ENCODE data around the gene ULK1.
"Not testable (repeated sequence)": the region's sequence is repeated elsewhere in the genome, so short reads cannot be mapped to it uniquely, and the experiment has no call there.

Gene ULK1

GRCh38 chr12:131862600-131862993 lies 31.8 kb upstream of the ULK1 start:
- no peak for DNase-seq

DNA sequence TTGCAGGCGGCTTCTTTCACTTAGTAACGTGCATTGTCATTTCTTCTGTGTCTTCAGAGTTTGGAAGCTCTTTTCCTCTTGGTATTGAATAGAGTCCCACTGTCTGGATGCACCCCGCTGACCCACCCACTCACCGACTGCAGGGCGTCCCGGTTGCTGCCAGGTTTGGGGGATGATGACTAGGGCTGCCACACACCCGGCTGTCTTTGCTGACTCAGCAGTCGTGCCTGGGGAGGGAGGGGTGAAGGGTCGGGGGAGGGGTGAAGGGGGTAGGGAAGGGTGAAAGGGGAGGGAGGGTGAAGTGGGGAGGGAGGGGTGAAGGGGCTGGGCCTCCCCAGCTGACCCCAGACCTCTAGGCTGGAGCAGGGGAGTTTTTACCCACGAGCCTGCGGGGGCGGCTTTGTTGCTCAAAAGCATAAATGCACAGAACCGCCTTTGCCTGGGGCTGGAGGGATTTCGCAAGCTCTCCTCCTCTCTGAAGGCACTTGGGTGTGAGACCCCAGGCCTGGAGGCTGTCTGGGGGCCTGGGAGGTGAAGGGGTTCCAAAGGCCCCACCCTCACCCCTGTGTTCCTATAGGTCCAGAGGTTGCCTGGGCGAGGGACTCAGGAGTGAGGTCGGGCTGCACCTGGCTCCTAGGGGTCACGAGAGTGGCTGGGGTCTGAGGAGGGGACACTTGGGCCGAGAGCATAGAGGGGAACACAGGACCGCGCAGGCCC lies 31.3 kb upstream of the ULK1 start:
- no peak for DNase-seq

- DNase-seq: no peak
Observed at GRCh38 chr12:131863711-131864396, 30.6 kb upstream of the ULK1 start.

- DNase-seq: no peak
Observed at GRCh38 chr12:131864469-131864868, 30.0 kb upstream of the ULK1 start.

GRCh38 chr12:131865180-131865875 lies 29.1 kb upstream of the ULK1 start:
- DNase-seq: no peak

DNA sequence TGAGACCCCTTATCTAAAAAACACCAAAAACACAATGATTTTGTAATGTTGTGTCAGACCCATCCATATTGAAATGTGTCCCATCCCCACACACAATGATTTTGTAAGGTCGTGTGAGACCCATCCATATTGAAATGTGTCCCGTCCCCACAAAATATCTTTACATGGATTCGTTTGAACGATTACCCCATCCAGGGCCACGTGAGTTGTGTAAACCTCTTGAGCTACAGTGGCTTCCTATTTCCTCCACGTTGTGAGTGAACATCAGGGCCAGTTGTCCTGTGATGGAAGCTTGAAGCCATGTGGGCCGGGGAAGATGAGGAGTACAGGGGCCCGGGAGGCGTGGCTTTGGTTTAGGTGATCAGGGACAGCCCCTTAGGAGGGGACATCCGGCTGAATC lies 27.0 kb upstream of the ULK1 start:
- DNase-seq: no peak

- no peak for DNase-seq
Observed at GRCh38 chr12:131867891-131868675, 26.3 kb upstream of the ULK1 start.

- peak; percentile 63 for DNase-seq
Observed at GRCh38 chr12:131869871-131870418, 24.5 kb upstream of the ULK1 start.

DNA sequence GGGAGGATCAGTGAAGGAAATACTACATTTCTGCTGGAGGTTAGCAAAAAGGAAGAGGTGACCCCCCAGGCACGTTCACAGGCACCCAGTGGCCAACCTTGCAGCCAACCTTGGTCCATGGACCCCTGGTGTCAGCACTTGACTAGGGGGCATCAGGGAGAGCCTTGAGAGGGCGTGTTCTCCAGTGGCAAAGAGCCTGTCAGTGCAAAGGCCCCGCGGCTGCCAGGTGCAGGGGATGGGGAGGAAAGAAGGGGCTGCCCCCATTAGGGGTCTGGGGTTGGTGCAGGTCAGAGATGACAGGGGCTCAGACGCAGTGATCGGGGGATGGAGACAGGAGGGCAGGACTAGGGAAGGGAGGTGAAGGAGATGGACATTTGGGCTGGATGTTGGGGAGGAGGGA lies 22.7 kb upstream of the ULK1 start:
- DNase-seq: no peak

DNA sequence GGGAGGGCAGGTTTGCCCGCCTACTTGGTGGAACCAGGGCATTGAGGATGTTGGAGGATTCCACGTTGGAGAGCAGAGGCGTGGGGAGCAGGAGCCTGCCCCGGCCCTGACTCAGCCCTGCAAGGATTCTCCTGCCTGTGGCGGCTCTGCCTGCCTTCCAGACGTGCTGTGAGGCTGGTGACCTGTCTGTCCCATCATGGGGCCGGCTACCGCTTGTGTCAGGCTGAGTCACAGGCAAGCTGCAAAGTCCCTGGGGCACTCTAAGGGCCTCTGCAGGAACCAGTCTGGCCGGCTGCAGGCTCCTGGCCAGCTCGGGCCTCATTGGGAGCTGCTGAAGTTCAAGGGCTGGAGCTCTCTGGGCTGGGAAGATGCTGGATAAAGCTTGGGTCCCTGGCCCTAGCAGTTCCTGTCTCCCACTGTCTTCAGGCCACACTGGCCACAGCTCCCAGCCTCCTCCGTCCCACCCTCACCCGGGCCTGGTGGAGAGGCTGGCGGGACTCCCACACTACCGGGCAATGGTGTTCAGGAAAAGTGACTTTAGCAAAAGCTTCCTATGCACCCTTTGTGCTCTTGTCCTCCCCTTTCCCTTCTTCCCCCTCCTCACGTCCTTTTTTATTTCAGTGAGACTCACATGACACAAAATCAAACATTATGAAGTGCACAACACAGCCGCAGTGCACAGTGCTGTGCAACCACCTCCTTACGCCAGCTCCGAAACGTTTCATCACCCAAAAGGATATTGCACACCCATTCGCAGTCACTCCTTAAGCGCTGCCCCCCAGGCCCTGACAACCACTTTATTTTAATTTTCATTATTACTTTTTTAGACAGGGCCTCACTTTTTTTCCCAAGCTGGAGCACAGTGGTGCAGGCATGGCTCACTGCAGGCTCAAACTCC lies 22.0 kb upstream of the ULK1 start:
- no peak for DNase-seq

- DNase-seq: no peak
Observed at GRCh38 chr12:131873293-131873692, 21.1 kb upstream of the ULK1 start.

DNA sequence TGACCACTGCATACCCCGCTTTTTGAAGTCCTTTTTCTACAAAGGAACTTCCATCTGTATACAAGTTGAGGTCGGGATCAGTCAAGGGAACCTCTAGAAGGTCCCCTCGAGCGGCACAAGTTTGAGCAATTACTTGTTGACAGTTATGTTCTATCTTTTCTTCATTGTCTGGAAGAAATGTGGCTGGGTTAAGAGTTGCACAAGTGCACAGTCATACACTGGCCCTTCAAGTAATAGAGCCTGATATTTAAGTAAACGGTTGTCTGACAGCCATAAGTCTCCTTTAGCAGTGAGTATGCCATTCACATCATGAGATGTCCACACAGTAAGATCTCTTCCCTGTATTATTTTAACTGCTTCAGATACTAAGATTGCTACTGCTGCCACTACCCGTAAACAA lies 19.4 kb upstream of the ULK1 start:
- not testable (repeated sequence) for DNase-seq

- not testable (repeated sequence) for DNase-seq
Observed at GRCh38 chr12:131877216-131877615, 17.2 kb upstream of the ULK1 start.

DNA sequence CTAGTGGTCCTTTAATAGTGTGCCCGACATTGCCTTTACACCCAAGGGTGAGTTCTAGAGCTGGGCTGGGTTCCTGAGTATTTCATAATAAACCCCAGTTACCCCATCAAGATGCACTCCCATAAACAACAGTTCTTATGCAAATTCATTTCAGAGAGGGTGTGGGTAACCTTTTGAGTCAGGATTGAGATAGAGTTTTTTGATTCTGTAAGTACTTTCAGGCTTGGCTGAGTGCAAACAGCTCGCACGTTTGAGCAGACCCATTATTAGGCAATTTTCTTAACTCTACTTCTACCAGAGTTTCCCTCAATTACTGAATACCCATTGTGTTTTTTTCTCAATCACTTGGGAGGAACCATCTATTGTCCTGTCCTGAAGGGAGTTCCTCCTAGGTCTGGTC lies 16.0 kb upstream of the ULK1 start:
- DNase-seq: not testable (repeated sequence)

DNA sequence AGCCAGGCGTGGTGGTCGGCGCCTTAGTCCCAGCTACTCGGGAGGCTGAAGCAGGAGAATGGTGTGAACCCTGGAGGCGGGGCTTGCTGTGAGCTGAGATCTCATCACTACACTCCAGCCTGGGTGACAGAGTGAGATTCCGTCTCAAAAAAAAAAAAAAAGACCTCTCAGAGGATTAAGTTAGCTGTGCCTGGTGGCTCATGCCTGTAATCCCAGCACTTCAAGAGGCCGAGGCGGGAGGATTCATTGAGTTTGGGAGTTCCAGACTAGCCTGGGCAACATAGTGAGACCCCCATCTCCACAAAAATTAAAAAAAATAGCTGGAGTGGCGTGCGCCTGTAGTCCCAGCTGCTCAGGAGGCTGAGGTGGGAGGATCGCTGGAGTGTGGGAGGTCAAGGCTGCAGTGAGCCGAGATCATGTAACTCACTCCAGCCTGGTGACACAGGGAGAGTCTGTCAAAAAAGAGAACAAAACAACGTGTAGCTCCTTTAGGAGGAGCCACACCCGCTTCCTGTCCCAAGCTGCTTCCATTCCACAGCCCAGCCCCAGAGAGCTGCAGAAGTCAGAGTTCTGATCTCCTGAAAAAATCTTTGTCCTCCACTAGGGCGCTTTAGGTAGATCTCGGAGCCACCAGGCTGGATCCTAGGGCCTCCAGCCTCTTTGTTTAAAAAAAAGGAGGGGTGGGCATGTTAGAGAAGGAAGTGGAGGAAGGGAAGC lies 11.5 kb upstream of the ULK1 start:
- DNase-seq: no peak

GRCh38 chr12:131883521-131883900 lies 10.9 kb upstream of the ULK1 start:
- no peak for DNase-seq

DNA sequence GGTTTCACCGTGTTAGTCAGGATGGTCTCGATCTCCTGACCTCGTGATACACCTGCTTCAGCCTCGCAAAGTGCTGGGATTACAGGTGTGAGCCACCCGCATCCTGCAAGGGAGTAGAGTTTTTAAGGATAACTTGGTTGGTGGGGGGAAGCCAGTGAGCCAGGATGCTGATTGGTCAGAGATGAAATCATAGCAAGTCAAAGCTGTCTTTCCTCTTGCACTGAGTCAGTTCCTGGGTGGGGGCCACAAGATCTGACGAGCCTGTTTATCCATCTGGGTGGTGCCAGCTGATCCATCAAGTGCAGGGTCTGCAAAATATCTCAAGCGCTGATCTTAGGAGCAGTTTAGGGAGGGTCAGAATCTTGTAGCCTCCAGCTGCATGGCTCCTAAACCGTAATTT lies 9.3 kb upstream of the ULK1 start:
- not testable (repeated sequence) for DNase-seq

DNA sequence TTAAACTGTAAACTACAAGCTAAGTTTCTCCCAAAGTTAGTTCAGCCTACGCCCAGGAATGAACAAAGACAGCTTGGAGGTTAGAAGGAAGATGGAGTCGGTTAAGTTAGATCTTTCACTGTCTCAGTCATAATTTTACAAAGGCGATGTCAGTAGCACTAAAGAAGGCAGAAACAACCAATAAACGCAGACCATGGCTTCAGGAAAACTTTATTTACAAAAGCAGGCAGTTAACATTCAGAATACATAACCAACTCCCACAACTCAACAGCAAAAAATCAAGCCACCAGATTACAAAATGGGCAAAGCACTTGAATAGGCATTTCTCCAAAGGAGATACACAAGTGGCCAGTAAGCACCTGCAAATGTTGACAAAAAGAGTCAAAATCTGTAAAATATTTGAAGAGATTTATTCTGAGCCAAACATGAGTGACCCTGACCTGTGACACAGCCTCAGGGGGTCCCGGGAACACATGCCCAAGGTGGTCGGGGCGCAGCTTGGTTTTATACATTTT lies 8.8 kb upstream of the ULK1 start:
- DNase-seq: no peak

GRCh38 chr12:131891722-131892121 lies 2.7 kb upstream of the ULK1 start:
- DNase-seq: not testable (repeated sequence)

- peak; percentile 9 for DNase-seq
Observed at GRCh38 chr12:131892711-131893604, 1.5 kb upstream of the ULK1 start.

Data from NCI-H345 (cell line).